A673 (cell line): Measurements from ENCODE around the gene ATP6V1G1. TPM values are rescaled to one million over a fixed set of nuclear protein-coding genes. Genes with fewer than 3 reads are reported as not detected.

Source experiments
- BruUV-seq: library from RNA; stranded (reverse); fragments of 400-500 nt; replicated peaks from 2 replicates; lab custom pipeline; 2021; lab: Mats Ljungman, UMichigan
- CTCF ChIA-PET: fragments of 300-600 bp; sonication (Branson Sonifier 250); formaldehyde crosslinking; loops from one replicate; lab custom pipeline; 2022; ENCODE audit warnings: antibody characterized with exemption; lab: Charles Lee
- POLR2A ChIA-PET: fragments of 300-600 bp; sonication (Branson Sonifier 250); formaldehyde crosslinking; loops from one replicate; lab custom pipeline; 2022; ENCODE audit warnings: antibody characterized with exemption; ENCODE audit not compliant: low non-redundant PET; lab: Charles Lee
- DNase-seq: peaks from one replicate; pipeline ENCODE4 v3.0.0-alpha.2; 2015; ENCODE audit warnings: low spot score
- H3K27ac ChIP-seq: fragments of 200-600 bp; sonication (generic); 2 replicates; pipeline ENCODE4 v1.5.1; 2016; ENCODE audit warnings: mixed run types, low read depth, mild to moderate bottlenecking, mixed read lengths, antibody characterized with exemption, low read length; ENCODE audit not compliant: poor library complexity, severe bottlenecking
- H3K27me3 ChIP-seq: fragments of 200-600 bp; sonication (generic); replicated peaks from 2 replicates; pipeline ENCODE4 v1.6.1; 2017; ENCODE audit warnings: mixed run types, low read depth, mild to moderate bottlenecking, mixed read lengths, antibody characterized with exemption, low read length; ENCODE audit not compliant: insufficient read depth, poor library complexity
- H3K36me3 ChIP-seq: fragments of 200-600 bp; sonication (generic); 2 replicates; pipeline ENCODE4 v1.6.1; 2016; ENCODE audit warnings: mixed run types, mild to moderate bottlenecking, mixed read lengths, antibody characterized with exemption, low read length; ENCODE audit not compliant: insufficient read depth, poor library complexity, severe bottlenecking
- H3K4me1 ChIP-seq: fragments of 200-600 bp; sonication (generic); 2 replicates; pipeline ENCODE4 v1.6.1; 2017; ENCODE audit warnings: mixed run types, mild to moderate bottlenecking, mixed read lengths, antibody characterized with exemption, low read length; ENCODE audit not compliant: insufficient read depth, poor library complexity, severe bottlenecking
- H3K4me3 ChIP-seq: fragments of 200-600 bp; sonication (generic); 2 replicates; pipeline ENCODE4 v1.5.1; 2016; ENCODE audit warnings: low read depth, mixed run types, mild to moderate bottlenecking, mixed read lengths, low read length; ENCODE audit not compliant: poor library complexity, severe bottlenecking
- H3K9me3 ChIP-seq: fragments of 200-600 bp; sonication (generic); 2 replicates; pipeline ENCODE4 v1.6.1; 2016; ENCODE audit warnings: mixed run types, low read depth, mild to moderate bottlenecking, mixed read lengths, antibody characterized with exemption, low read length; ENCODE audit not compliant: poor library complexity, severe bottlenecking
- CTCF ChIP-seq: fragments of 300-800, 200-600 bp; sonication (generic); conservative IDR thresholded peaks from 2 replicates; pipeline ENCODE4 v1.5.1; 2017; ENCODE audit warnings: low read depth, mild to moderate bottlenecking, antibody characterized with exemption, low read length, moderate library complexity, mixed read lengths
- EZH2 ChIP-seq: fragments of 200-600 bp; sonication (generic); IDR thresholded peaks from 2 replicates; pipeline ENCODE4 v1.6.1; 2017; ENCODE audit warnings: borderline replicate concordance, low read depth, mild to moderate bottlenecking, mixed read lengths, antibody characterized with exemption, low read length; ENCODE audit not compliant: poor library complexity, severe bottlenecking
- intact Hi-C: fragments of 100-400 bp; cut with micrococcal nuclease; formaldehyde crosslinking; loops from one replicate; pipeline ENCODE4 v1.10.0; 2022; ENCODE audit not compliant: unreplicated experiment
- total RNA-seq: library from RNA; stranded (reverse); gene quantifications from 2 replicates; pipeline ENCODE4 v1.2.3, GENCODE V29; 2021

ATP6V1G1 gene
- total RNA-seq, 1 experiment from 2014 or later, result 132 TPM

DNA sequence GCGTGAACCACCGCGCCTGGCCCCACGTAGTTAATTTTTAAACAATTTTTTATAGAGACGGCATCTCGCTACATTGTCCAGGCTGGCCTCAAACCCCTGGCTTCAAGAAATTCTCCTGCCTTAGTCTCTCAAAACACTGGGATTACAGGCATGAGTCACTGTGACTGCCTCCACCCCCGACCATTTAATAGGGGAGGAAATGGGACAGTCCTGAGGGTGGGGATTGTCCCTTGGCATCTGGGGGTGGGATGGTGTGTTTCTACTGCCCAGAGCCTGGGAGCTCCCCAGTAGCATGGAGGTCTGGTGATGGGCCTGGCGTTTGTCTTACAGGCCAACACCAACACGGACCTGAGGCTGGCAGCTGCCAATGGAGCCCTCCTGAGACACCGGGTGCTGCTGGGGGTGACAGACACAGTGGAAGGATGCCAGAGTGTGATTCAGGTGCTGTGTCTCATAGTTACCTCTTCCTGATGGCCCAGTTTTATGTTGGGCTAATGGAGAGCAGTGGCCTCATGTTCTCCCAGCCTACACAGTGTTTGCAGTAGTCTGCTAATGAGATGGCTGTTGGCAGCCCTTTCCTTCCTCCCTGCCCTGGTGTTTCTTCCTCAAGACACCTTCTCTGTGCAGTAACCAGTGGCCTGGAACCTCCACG is 46.0 kb downstream of the ATP6V1G1 start:
- TF ChIP-seq CTCF (no peak), EZH2 (no peak)
- ChIA-PET CTCF (no interaction called here), POLR2A (no interaction called here)
- Histone ChIP-seq H3K4me3 (no peak overlapping the region), H3K36me3 (peaks cover 12% of the 10 kb centered on the region), H3K4me1 (no peaks in the 10 kb centered on the region), H3K27me3 (no peaks in the 10 kb centered on the region), H3K27ac (no peak overlapping the region), H3K9me3 (no peaks in the 10 kb centered on the region)
- no peak for DNase-seq
- no TSS peak for BruUV-seq
- intact Hi-C loops, result no loop called here

GRCh38 chr9:114634387-114634786 is 46.8 kb downstream of the ATP6V1G1 start:
- TF ChIP-seq CTCF (no peak), EZH2 (no peak)
- Histone ChIP-seq H3K27me3 (no peaks in the 10 kb centered on the region), H3K4me3 (no peak overlapping the region), H3K27ac (no peak overlapping the region), H3K4me1 (no peaks in the 10 kb centered on the region), H3K36me3 (peaks cover 9% of the 10 kb centered on the region), H3K9me3 (no peaks in the 10 kb centered on the region)
- intact Hi-C loops, result no loop called here
- BruUV-seq, result no TSS peak
- DNase-seq, result no peak
- ChIA-PET CTCF (no interaction called here), POLR2A (no interaction called here)

- intact Hi-C loops, result no loop called here
- BruUV-seq, result no TSS peak
- H3K4me1 ChIP-seq, result no peaks in the 10 kb centered on the region
- H3K36me3 ChIP-seq, result peaks cover 3% of the 10 kb centered on the region
- H3K4me3 ChIP-seq, result no peak overlapping the region
- ChIA-PET POLR2A (no interaction called here), CTCF (interaction anchor here (0.7 kb wide), 1 partner anchor 15 kb away, joined by 3 read pairs; no protein-coding TSS in a partner anchor)
- no peaks in the 10 kb centered on the region for H3K27me3 ChIP-seq
- H3K27ac ChIP-seq, result no peak overlapping the region
- H3K9me3 ChIP-seq, result no peaks in the 10 kb centered on the region
- TF ChIP-seq EZH2, result no peak
- no peak for TF ChIP-seq CTCF
- no peak for DNase-seq
Observed at GRCh38 chr9:114638404-114638803, 50.8 kb downstream of the ATP6V1G1 start.
